Measurements from ENCODE around the gene SMKR1.
"Not testable (repeated sequence)": the region's sequence is repeated elsewhere in the genome, so short reads cannot be mapped to it uniquely, and the experiment has no call there.

SMKR1 gene

GRCh38 chr7:129525225-129525862 is 23.0 kb downstream of the SMKR1 start:
- no peak for DNase-seq (ENCODE audit: low spot score)

GRCh38 chr7:129529643-129530042 is 27.3 kb downstream of the SMKR1 start:
- no peak for DNase-seq (ENCODE audit: low spot score)

GRCh38 chr7:129530795-129531391 is 28.6 kb downstream of the SMKR1 start:
- no peak for DNase-seq (ENCODE audit: low spot score)

GRCh38 chr7:129531721-129532120 is 29.4 kb downstream of the SMKR1 start:
- DNase-seq (ENCODE audit: low spot score) = no peak

- DNase-seq (ENCODE audit: low spot score) = no peak
Observed at GRCh38 chr7:129532375-129532774, 30.0 kb downstream of the SMKR1 start.

- DNase-seq (ENCODE audit: low spot score) = not testable (repeated sequence)
Observed at GRCh38 chr7:129534558-129535274, 32.4 kb downstream of the SMKR1 start.

- DNase-seq (ENCODE audit: low spot score) = no peak
Observed at GRCh38 chr7:129535896-129536295, 33.6 kb downstream of the SMKR1 start.

- DNase-seq (ENCODE audit: low spot score) = no peak
Observed at GRCh38 chr7:129536323-129536722, 34.0 kb downstream of the SMKR1 start.

GRCh38 chr7:129538790-129539189 is 36.5 kb downstream of the SMKR1 start:
- DNase-seq (ENCODE audit: low spot score) = no peak

- no peak for DNase-seq (ENCODE audit: low spot score)
Observed at GRCh38 chr7:129540340-129540739, 38.0 kb downstream of the SMKR1 start.

GRCh38 chr7:129544700-129545099 is 42.4 kb downstream of the SMKR1 start:
- DNase-seq (ENCODE audit: low spot score) = no peak

GRCh38 chr7:129550693-129551360 is 48.5 kb downstream of the SMKR1 start:
- no peak for DNase-seq (ENCODE audit: low spot score)

GRCh38 chr7:129553899-129554461 is 51.6 kb downstream of the SMKR1 start:
- no peak for DNase-seq (ENCODE audit: low spot score)

- no peak for DNase-seq (ENCODE audit: low spot score)
Observed at GRCh38 chr7:129556607-129557133, 54.3 kb downstream of the SMKR1 start.

GRCh38 chr7:129557686-129558481 is 55.6 kb downstream of the SMKR1 start:
- no peak for DNase-seq (ENCODE audit: low spot score)

GRCh38 chr7:129559564-129559963 is 57.2 kb downstream of the SMKR1 start:
- DNase-seq (ENCODE audit: low spot score) = no peak

- no peak for DNase-seq (ENCODE audit: low spot score)
Observed at GRCh38 chr7:129560831-129561230, 58.5 kb downstream of the SMKR1 start.

- DNase-seq (ENCODE audit: low spot score) = no peak
Observed at GRCh38 chr7:129561677-129562359, 59.5 kb downstream of the SMKR1 start.

Measured in Ammon's horn (tissue), 1 donor.